KMS-11 (cell line): ENCODE data around the gene RNF175.
A peak's percentile ranks its signal among the peaks of the same experiment; 100 is the strongest.

ENCODE experiments used
- H2AFZ ChIP-seq: fragments of 200-600 bp; sonication (generic); 2 replicates; pipeline ENCODE4 v1.6.1; 2016; ENCODE audit warnings: antibody characterized with exemption, mixed run types, low read depth
- H3K27ac ChIP-seq: fragments of 200-600 bp; sonication (generic); 2 replicates; pipeline ENCODE4 v1.6.1; 2016; ENCODE audit warnings: mild to moderate bottlenecking, mixed run types
- H3K27me3 ChIP-seq: fragments of 200-600 bp; sonication (generic); 2 replicates; pipeline ENCODE4 v1.6.1; 2017; ENCODE audit warnings: mild to moderate bottlenecking, low read depth, mixed run types, moderate library complexity; ENCODE audit not compliant: insufficient read depth
- H3K36me3 ChIP-seq: fragments of 200-600 bp; sonication (generic); 2 replicates; pipeline ENCODE4 v1.6.1; 2017; ENCODE audit warnings: mild to moderate bottlenecking, mixed run types; ENCODE audit not compliant: insufficient read depth
- H3K4me1 ChIP-seq: fragments of 200-600 bp; sonication (generic); 2 replicates; pipeline ENCODE4 v1.6.1; 2016; ENCODE audit warnings: mild to moderate bottlenecking, low read depth, mixed run types; ENCODE audit not compliant: poor library complexity, severe bottlenecking
- H3K4me2 ChIP-seq: fragments of 200-600 bp; sonication (generic); 2 replicates; pipeline ENCODE4 v1.7.0; 2016; ENCODE audit warnings: mild to moderate bottlenecking, mixed run types
- H3K4me3 ChIP-seq: fragments of 200-600 bp; sonication (generic); IDR thresholded peaks from 2 replicates; pipeline ENCODE4 v1.6.1; 2017; ENCODE audit warnings: low read depth, low read length, mixed read lengths; ENCODE audit not compliant: insufficient read depth
- H3K79me2 ChIP-seq: fragments of 200-600 bp; sonication (generic); 2 replicates; pipeline ENCODE4 v1.6.1; 2016; ENCODE audit warnings: low read depth, mixed run types; ENCODE audit not compliant: insufficient read depth
- H3K9ac ChIP-seq: fragments of 200-600 bp; sonication (generic); 2 replicates; pipeline ENCODE4 v1.6.1; 2016; ENCODE audit warnings: mild to moderate bottlenecking, mixed run types
- H4K20me1 ChIP-seq: fragments of 200-600 bp; sonication (generic); 2 replicates; pipeline ENCODE4 v1.6.1; 2016; ENCODE audit warnings: mild to moderate bottlenecking, mixed run types; ENCODE audit not compliant: insufficient read depth
- CTCF ChIP-seq: fragments of 200-600 bp; sonication (generic); conservative IDR thresholded peaks from 2 replicates; pipeline ENCODE4 v1.6.1; 2017; ENCODE audit warnings: low read depth, mild to moderate bottlenecking, antibody characterized with exemption, low read length, moderate library complexity, mixed read lengths

Gene RNF175

GRCh38 chr4:153757407-153757806 is 2.4 kb downstream of the RNF175 start:
- H3K4me1 ChIP-seq, result no peaks in the 10 kb centered on the region
- no peak overlapping the region for H2AFZ ChIP-seq
- H3K27me3 ChIP-seq, result no peaks in the 10 kb centered on the region
- H3K9ac ChIP-seq, result no peak overlapping the region
- H3K4me2 ChIP-seq, result no peak overlapping the region
- H3K27ac ChIP-seq, result no peak overlapping the region
- H4K20me1 ChIP-seq, result no peaks in the 10 kb centered on the region
- no peaks in the 10 kb centered on the region for H3K36me3 ChIP-seq
- no peaks in the 10 kb centered on the region for H3K79me2 ChIP-seq
- no peak overlapping the region for H3K4me3 ChIP-seq
- no peak for TF ChIP-seq CTCF

GRCh38 chr4:153755186-153755585 is 4.6 kb downstream of the RNF175 start:
- Histone ChIP-seq H3K9ac (no peak overlapping the region), H3K4me2 (no peak overlapping the region), H3K27me3 (no peaks in the 10 kb centered on the region), H3K27ac (no peak overlapping the region), H3K79me2 (no peaks in the 10 kb centered on the region), H2AFZ (no peak overlapping the region), H3K36me3 (no peaks in the 10 kb centered on the region), H3K4me1 (no peaks in the 10 kb centered on the region), H4K20me1 (no peaks in the 10 kb centered on the region), H3K4me3 (no peak overlapping the region)
- no peak for TF ChIP-seq CTCF

DNA sequence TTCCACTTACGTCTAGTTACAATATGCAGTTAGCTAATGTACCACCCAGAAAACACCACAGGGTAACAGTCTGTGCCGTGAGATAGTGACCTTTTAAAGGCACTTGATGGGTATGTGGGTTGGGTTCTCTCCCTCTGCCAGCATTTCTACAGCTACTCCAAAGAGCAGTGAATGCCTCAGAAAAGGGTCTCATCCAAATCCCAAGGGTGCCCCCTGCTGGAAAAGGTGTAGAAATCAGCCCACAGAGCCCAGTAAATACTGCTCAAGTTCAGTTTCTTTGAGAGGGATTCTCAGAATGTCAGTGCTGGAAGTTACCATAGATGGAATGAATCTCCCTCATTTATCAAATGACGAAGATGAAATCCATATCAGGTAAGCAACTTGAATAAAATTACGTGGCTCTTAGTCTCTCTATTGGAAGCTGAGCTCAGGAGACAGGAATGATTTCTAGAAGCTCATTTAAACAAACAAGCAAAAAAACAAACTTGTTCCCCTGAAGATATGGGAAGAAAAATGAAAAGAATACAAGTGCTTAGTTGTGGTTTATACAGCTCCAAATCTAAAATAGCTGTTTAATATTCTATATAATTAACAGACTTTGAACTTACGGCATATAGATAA is 9.5 kb downstream of the RNF175 start:
- TF ChIP-seq CTCF, result peak; percentile 91
- Histone ChIP-seq H3K4me3 (no peak overlapping the region), H3K4me2 (no peak overlapping the region), H2AFZ (no peak overlapping the region), H3K79me2 (no peaks in the 10 kb centered on the region), H3K27me3 (no peaks in the 10 kb centered on the region), H3K9ac (no peak overlapping the region), H3K36me3 (no peaks in the 10 kb centered on the region), H4K20me1 (no peaks in the 10 kb centered on the region), H3K4me1 (no peaks in the 10 kb centered on the region), H3K27ac (no peak overlapping the region)

GRCh38 chr4:153748378-153748777 is 11.4 kb downstream of the RNF175 start:
- Histone ChIP-seq H3K9ac (no peak overlapping the region), H4K20me1 (no peaks in the 10 kb centered on the region), H3K4me1 (no peaks in the 10 kb centered on the region), H3K27ac (no peak overlapping the region), H3K4me2 (no peak overlapping the region), H2AFZ (no peak overlapping the region), H3K36me3 (no peaks in the 10 kb centered on the region), H3K4me3 (no peak overlapping the region), H3K27me3 (no peaks in the 10 kb centered on the region), H3K79me2 (no peaks in the 10 kb centered on the region)
- no peak for TF ChIP-seq CTCF
